Stimulated activated CD8-positive, alpha-beta memory T cell treated with anti-CD3 and anti-CD28 coated beads, Interleukin-4, amount 100 ng/mL, for 24 hours (primary cell): ENCODE data around the gene SPRR4.
"Not testable (repeated sequence)": the region's sequence is repeated elsewhere in the genome, so short reads cannot be mapped to it uniquely, and the experiment has no call there.

Experiments
- DNase-seq: peaks from one replicate; pipeline ENCODE4 v3.0.0-alpha.2; 2020; ENCODE audit warnings: low read depth

The SPRR4 gene

DNA sequence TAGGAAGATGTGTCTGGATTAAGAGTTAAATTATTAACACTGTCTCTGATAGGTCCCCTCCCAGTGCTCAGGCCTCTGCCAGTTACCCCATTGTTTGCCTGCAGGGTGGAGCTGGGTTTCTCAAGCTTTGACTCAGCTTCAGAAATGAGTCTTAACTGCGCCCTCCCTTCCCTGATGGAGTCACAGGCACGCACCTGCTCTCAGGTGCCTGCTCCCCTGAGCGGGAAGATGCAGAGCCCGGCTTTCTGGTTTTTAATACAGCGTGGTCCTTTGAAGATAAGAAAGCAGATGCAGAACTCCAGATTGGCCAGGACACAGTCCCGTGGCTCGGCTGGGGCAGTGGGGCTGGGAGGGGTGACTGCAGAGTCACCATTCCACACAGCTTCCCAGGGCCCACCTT lies 3.2 kb upstream of the SPRR4 start:
- DNase-seq, result no peak

- DNase-seq, result no peak
Observed at GRCh38 chr1:152968248-152968647, 2.2 kb upstream of the SPRR4 start.

GRCh38 chr1:152969036-152969435 lies 1.4 kb upstream of the SPRR4 start:
- no peak for DNase-seq

DNA sequence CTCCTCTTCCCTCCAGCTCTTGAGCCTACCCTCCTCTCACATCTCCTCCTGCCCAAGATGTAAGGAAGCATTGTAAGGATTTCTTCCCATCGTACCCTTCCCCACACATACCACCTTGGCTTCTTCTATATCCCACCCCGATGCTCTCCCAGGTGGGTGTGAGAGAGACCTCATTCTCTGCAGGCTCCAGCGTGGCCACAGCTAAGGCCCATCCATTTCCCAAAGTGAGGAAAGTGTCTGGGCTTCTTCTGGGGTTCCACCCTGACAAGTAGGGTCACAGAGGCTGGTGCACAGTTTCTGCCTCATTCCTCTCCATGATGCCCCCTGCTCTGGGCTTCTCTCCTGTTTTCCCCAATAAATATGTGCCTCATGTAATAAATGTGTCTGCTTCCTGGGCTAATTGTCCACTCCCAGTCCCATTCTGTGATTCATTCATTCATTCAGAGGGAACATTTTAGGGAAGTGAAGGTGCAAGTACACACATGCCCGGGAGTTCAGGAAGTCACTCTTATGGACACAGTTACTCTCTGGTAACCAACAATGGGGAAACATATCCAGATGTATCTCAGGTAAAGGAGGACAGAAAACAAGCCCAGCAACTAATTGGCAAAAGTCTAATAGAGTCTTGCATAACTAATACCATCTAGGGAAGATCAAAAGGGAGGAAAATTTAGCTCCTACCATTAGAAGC lies 1.9 kb downstream of the SPRR4 start:
- no peak for DNase-seq

- DNase-seq, result no peak
Observed at GRCh38 chr1:152976688-152977087, 6.2 kb downstream of the SPRR4 start.

DNA sequence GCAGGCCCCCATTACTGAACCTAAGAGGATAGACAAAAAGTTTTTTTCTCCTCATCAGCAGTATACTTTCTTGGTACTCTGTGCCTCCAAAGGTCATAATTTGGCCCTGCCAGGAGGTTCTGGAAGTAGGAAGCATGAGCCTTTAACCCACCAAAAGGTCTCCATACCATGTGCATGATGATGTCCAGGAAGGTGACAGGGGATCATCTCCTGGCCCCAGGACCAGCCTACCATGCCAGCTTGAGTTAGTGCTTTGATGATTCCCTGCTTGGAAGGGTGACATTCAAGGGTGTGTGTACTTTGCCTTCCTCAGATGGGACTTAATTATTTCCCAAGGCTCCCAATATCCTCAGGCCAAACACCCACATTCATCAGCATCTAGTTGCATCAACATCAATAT lies 7.2 kb downstream of the SPRR4 start:
- no peak for DNase-seq

GRCh38 chr1:152980676-152981075 lies 10.2 kb downstream of the SPRR4 start:
- DNase-seq, result no peak

GRCh38 chr1:152981146-152981871 lies 10.9 kb downstream of the SPRR4 start:
- DNase-seq, result no peak

DNA sequence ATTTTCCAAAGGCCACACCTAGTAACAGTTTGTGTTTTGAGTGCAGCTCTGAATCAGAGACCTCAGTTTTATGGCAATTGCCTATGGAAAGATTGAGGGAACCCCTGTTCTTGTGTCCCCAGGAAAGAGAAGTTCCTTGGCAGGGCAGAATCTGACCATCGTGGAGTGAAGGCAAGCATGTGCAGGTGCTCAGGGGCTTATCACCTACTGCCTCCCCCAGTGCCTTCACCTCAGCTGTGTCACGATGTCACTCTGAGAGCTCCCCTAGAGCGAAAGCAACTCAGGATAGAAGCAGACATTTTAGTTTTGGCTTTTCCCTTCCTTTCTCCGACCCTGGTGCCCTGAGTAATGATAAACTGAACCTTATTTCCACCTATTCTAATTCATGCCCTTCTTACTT lies 11.6 kb downstream of the SPRR4 start:
- DNase-seq, result no peak

GRCh38 chr1:152983234-152983633 lies 12.8 kb downstream of the SPRR4 start:
- no peak for DNase-seq

DNA sequence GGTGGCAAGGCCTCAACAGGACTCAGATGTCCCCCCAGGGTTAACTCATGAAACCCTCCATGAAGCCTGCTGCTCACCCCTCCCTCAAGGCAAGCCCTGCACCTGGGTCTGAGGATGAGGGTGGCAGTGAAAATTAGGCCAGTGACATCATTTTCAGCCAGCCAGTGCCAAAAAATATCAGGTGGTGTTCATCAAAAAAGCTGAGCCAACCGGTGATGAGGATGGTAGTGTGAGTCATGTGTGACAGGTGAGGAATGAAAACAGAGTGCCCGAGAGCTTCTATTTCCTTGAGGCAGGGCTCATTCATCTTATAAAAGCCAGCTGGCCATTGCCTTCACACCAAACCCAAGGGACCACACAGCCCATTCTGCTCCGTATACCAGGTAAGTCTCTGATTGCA lies 13.3 kb downstream of the SPRR4 start, which contains the start of gene SPRR1A:
Gene SPRR1A (plus strand): TSS at position 339 of the 400 bp plus-strand sequence. CDS start 1,150 bp downstream, outside the sequence.
- no peak for DNase-seq

DNA sequence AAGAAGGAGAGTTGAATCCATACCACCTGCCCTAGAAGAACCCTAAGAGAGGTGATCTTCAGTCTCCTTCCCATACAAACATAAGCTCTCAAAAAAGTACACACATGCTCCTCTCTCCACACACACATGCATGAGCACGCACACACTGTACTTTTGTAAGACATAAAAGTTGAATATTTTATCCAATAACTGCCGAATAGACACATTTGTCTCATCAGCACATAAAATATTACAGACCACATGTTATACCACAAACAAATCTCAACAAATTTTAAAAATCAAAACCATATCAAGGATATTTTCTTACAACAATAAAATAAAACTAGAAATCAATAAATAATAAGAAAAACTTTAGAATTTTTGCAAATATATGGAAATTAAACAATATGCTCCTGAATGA lies 16.1 kb downstream of the SPRR4 start:
- DNase-seq, result no peak

- DNase-seq, result no peak
Observed at GRCh38 chr1:152993186-152993585, 22.7 kb downstream of the SPRR4 start.

GRCh38 chr1:152995842-152996241 lies 25.4 kb downstream of the SPRR4 start:
- DNase-seq, result no peak

DNA sequence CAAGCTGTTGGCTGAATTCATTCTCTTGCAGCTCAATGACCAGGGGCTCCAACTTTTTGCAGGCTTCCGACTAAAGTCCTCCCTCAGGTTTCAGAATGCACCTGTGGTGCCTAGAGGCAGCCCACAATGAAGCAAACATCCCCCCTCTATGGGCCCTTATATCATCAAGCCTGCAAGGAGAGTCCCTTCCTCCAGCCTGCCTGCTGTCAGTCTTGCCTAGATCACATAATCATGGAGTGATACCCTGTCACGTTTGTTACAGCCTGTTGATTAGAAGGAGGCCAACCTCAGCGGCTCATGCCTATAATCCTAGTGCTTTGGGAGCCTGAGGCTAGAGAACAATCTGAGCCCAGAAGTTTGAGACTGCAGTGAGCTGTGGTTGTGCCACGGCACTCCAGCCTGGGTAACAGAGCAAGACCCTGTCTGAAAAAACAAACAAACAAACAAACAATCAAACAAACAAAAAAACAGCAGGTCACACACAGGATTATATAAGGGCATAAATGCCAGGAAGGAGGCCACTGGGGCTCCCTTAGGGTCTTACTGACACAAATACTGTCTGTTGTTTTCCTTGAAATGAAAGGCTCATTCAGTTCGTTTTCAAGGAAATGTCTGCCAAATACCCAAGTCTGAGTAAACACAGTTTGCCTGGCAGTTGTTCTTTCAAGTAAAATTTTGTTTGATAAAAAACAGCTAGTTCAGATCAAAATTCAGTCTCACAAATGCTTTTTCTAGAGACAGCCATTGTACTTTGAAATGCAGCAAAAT lies 26.4 kb downstream of the SPRR4 start:
- no peak for DNase-seq

DNA sequence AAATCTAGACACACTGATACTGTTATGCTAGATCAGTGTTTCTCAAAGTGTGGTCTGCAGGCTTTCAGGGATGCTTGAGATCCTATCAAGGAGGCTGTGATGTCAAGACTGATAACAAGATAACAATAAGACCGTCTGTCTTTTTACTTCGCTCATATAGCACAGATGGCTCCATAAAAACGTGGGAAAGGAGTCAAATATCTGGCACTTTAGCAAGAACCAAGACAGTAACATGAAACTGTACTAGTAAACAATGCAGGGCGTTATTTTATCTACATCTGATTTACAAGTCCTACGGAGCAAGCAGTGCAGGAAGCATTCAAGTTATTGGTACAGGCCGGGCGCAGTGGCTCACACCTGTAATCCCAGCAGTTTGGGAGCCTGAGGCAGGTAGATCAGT lies 27.5 kb downstream of the SPRR4 start:
- DNase-seq, result no peak

DNA sequence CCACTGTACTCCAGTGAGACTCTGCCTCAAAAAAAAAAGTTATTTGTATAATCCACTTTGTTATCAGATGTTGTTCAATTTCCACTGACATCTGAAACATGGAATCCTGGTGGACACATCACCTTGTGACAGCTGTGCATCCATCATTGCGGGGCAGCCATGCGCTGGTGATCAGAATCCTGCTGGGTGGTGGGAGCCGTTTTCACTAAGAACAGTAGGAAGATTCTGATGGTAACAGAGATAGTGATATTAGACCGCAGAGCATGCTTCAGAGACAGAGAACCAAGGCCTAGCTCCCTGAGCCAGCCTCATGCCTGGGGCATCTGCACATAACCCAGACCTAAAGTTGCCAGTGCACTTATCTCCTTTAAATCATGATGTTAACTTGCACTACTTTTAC lies 28.0 kb downstream of the SPRR4 start:
- DNase-seq, result no peak

DNA sequence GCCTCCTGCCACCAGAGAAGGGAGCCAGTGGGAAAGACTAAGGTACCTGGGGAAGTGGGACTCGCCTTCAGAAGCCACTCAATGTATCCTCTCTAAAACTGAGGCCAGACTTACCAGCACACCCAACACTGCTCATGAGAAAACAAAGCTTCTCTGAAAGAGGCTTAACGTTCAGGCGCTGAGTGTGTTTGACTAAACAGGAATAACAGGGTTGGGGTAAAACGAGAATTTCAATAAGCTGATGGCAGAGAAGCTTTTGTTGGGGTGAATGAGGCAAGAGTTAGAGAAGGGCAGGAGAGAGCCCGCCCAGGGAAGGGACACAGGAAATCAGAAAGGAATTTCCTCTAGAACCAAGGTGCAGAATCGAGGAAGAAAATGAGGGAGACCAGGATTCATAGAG lies 29.4 kb downstream of the SPRR4 start:
- no peak for DNase-seq

DNA sequence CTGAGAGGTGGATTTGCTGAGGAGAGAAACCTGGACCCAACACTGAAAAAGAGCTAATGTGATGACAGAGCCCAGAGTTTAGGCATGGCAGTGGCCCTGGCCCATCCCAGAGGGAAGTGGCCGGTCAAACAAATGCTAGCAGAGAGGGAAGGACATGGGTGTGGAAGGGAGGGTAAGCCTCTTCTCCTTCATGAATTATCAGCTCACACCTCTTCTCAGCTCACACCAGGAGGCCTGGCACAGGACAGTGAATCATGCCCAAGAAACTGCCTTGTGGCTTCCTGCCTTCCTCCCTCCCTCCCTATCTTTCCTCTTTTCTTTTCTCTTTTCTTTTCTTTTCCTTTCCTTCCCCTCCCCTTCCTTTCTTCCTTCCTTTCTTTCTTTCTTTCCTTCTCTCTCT lies 29.8 kb downstream of the SPRR4 start:
- DNase-seq, result no peak

- DNase-seq, result no peak
Observed at GRCh38 chr1:153001382-153001781, 30.9 kb downstream of the SPRR4 start, which contains the start of gene SPRR3. Gene SPRR3 (plus strand): TSS chr1:153001749. CDS start chr1:153003021, 1,272 bp downstream.

GRCh38 chr1:153011235-153011758 lies 40.8 kb downstream of the SPRR4 start:
- not testable (repeated sequence) for DNase-seq

DNA sequence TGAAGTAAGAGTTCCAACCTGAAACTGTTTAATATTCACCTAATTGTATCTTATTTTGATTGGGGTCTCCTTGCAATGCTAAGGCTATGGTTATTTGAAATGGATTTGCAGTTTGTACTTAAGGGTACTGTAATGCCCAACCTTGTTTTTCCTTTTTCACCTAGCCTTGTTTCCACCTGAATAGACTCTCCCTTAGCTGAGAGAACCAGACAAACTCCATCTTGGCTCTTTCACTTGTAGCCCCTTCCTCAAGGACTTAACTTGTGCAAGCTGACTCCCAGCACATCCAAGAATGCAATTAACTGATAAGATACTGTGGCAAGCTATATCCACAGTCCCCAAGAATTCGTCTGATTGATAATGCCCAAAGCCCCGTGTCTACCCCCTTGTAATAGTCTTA lies 51.4 kb downstream of the SPRR4 start:
- DNase-seq, result not testable (repeated sequence)
